SIG-M5 treated with dmso at 0.1 percent for 504 hours (cell line): ENCODE data around the gene DRICH1.
"Not testable (repeated sequence)": the region's sequence is repeated elsewhere in the genome, so short reads cannot be mapped to it uniquely, and the experiment has no call there.

Experiments
- DNase-seq: peaks from one replicate; lab custom pipeline; 2025; ENCODE audit not compliant: unreplicated experiment; lab: John Stamatoyannopoulos, UW

DRICH1 gene

GRCh38 chr22:23569716-23570115 is 62.4 kb downstream of the DRICH1 start:
- no peak for DNase-seq

GRCh38 chr22:23569291-23569690 is 62.8 kb downstream of the DRICH1 start:
- DNase-seq: no peak

GRCh38 chr22:23566705-23567475 is 65.2 kb downstream of the DRICH1 start:
- no peak for DNase-seq

- DNase-seq: no peak
These were observed 66.0 kb downstream of the DRICH1 start for GRCh38 chr22:23565915-23566704.

- DNase-seq: no peak
These were observed 66.7 kb downstream of the DRICH1 start for GRCh38 chr22:23565305-23565914.

GRCh38 chr22:23564276-23564675 is 67.8 kb downstream of the DRICH1 start:
- no peak for DNase-seq

GRCh38 chr22:23563111-23563510 is 69.0 kb downstream of the DRICH1 start:
- no peak for DNase-seq

- DNase-seq: no peak
These were observed 69.9 kb downstream of the DRICH1 start for GRCh38 chr22:23562186-23562585.

- not testable (repeated sequence) for DNase-seq
These were observed 71.1 kb downstream of the DRICH1 start for GRCh38 chr22:23561025-23561510.

- not testable (repeated sequence) for DNase-seq
These were observed 71.9 kb downstream of the DRICH1 start for GRCh38 chr22:23560215-23560614.
